Measurements from ENCODE around the gene PAOX. TPM values are rescaled to one million over a fixed set of nuclear protein-coding genes. Genes with fewer than 3 reads are reported as not detected.

Gene PAOX
- total and polyA plus RNA-seq, 2 of the 13 experiments (the other 11 are each of a cell fraction or from before 2014, with no cell fraction given), result 0.49 to 0.77 TPM

- TF ChIP-seq GLMP (CRISPR knock-in tag; IDR thresholded peaks at IDR 0.05; ENCODE audit: borderline replicate concordance) (no peak), ISX (CRISPR knock-in tag; conservative IDR thresholded peaks at IDR 0.05) (no peak)
Measured at GRCh38 chr10:133405844-133406527, 26.9 kb downstream of the PAOX start (continued).

GRCh38 chr10:133411523-133412380 is 32.7 kb downstream of the PAOX start:
- Histone ChIP-seq H3K79me2 (ENCODE audit: insufficient read depth, low read length) (peaks cover 35% of the 10 kb centered on the region), H3K9ac (ENCODE audit: insufficient read depth, low read depth, low read length) (no peak overlapping the region), H3K4me1 (ENCODE audit: insufficient read depth, low read length) (no peaks in the 10 kb centered on the region), H3K27me3 (ENCODE audit: control insufficient read depth in 1 of 2, insufficient read depth in 2 of 2, low read length in 2 of 2) (no peaks in the 10 kb centered on the region), H3K36me3 (replicated peaks in 1 of 2; ENCODE audit: control insufficient read depth in 1 of 2, insufficient read depth in 2 of 2, low read length in 2 of 2) (peaks cover 4 to 54% of the 10 kb centered on the region in 2 experiments), H3K9me3 (ENCODE audit: low read length) (peaks cover 19% of the 10 kb centered on the region), H3K4me2 (ENCODE audit: low read depth, low read length) (no peak overlapping the region), H4K20me1 (ENCODE audit: insufficient read depth, low read length) (no peaks in the 10 kb centered on the region), H2AFZ (ENCODE audit: low read length) (no peak overlapping the region), H3K4me3 (replicated peaks in 1 of 3; ENCODE audit: insufficient read depth in 1 of 3, low read depth in 2 of 3, low read length in 3 of 3) (no peak overlapping the region), H3K27ac (ENCODE audit: extremely low read length, insufficient read depth, low read length) (no peak overlapping the region)
- in situ Hi-C loops (cut with HindIII; ENCODE audit: extremely low pct_ligation_motif_present, low pct_unique_long_range_greater_than_20kb), result no loop called here
- CTCF ChIA-PET (ENCODE audit: low intra/inter-chr PET ratio, low total read pairs), result no interaction called here
- POLR2A ChIA-PET, result no interaction called here
- no peak for DNase-seq (ENCODE audit: low spot score)
- no TSS peak for BruUV-seq (replicated peaks)
- TF ChIP-seq POLR2G (IDR thresholded peaks at IDR 0.05; ENCODE audit: low read depth, low read length) (no peak), ZNF160 (CRISPR knock-in tag; IDR thresholded peaks at IDR 0.05) (peak; percentile 99), SMAD9 (CRISPR knock-in tag; IDR thresholded peaks at IDR 0.05) (no peak), ATF7 (IDR thresholded peaks at IDR 0.05) (peak; percentile 76), ATF7 (CRISPR knock-in tag; IDR thresholded peaks at IDR 0.05) (no peak), ZNF792 (CRISPR knock-in tag; IDR thresholded peaks at IDR 0.05) (no peak)
- no peak for ATAC-seq
- 97% methylated on average over 7 of the region's 7 CpGs for WGBS (ENCODE audit: low lambda C conversion rate)
- intact Hi-C loops (cut with micrococcal nuclease; ENCODE audit: unreplicated experiment), result no loop called here
- no peak for FAIRE-seq

Measured in HepG2 (cell line).